ENCODE results near the gene DIDO1.

- TF ChIP-seq CTCF (conservative IDR thresholded peaks at IDR 0.05; ENCODE audit: low read depth, low read length) (no peak), POLR2A (IDR thresholded peaks at IDR 0.05; ENCODE audit: low read depth, low read length) (no peak), RAD21 (IDR thresholded peaks at IDR 0.05; ENCODE audit: low read length) (no peak)
Measured at GRCh38 chr20:62885046-62885895, 41.0 kb downstream of the DIDO1 start.

Data from IMR-90 (cell line).